GM12873 (cell line): Measurements from ENCODE around the gene APOA5.

Experiments
- TF ChIP-seq, protein P1 (sequence below): IDR thresholded peaks from 2 replicates; pipeline ENCODE4 v1.5.1; 2012; ENCODE audit warnings: low read depth, mild to moderate bottlenecking, moderate library complexity, low read length, control low read depth; ENCODE audit not compliant: insufficient read depth; ENCODE audit errors: missing control alignments

APOA5 gene

GRCh38 chr11:116798368-116798767 lies 6.7 kb upstream of the APOA5 start:
- TF ChIP-seq, protein P1, sequence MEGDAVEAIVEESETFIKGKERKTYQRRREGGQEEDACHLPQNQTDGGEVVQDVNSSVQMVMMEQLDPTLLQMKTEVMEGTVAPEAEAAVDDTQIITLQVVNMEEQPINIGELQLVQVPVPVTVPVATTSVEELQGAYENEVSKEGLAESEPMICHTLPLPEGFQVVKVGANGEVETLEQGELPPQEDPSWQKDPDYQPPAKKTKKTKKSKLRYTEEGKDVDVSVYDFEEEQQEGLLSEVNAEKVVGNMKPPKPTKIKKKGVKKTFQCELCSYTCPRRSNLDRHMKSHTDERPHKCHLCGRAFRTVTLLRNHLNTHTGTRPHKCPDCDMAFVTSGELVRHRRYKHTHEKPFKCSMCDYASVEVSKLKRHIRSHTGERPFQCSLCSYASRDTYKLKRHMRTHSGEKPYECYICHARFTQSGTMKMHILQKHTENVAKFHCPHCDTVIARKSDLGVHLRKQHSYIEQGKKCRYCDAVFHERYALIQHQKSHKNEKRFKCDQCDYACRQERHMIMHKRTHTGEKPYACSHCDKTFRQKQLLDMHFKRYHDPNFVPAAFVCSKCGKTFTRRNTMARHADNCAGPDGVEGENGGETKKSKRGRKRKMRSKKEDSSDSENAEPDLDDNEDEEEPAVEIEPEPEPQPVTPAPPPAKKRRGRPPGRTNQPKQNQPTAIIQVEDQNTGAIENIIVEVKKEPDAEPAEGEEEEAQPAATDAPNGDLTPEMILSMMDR = no peak

- TF ChIP-seq, protein P1 = no peak
Measured at GRCh38 chr11:116797816-116798215, 6.1 kb upstream of the APOA5 start.

DNA sequence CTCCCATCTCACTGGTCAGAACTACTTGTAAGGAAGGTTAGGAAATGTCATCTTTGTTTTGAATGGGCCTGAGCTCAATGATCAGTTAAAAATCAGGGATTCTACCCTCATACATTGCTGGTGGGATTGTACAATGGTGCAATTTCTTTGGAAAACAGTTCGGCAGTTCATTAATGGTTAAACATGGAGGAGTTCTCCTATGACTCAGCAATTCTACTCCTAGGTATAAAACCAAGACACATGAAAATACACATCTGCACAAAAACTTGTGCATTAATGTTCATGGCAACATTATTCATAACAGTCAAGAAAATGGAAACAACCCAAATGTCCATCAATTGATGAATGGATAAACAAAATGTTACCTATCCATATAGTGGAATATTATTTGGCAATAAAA lies 4.9 kb upstream of the APOA5 start:
- TF ChIP-seq, protein P1 = no peak

GRCh38 chr11:116794851-116795250 lies 3.2 kb upstream of the APOA5 start:
- TF ChIP-seq, protein P1 = no peak

GRCh38 chr11:116793772-116794097 lies 2.1 kb upstream of the APOA5 start:
- TF ChIP-seq, protein P1 = no peak

- TF ChIP-seq, protein P1 = no peak
Measured at GRCh38 chr11:116792869-116793771, 1.4 kb upstream of the APOA5 start.

DNA sequence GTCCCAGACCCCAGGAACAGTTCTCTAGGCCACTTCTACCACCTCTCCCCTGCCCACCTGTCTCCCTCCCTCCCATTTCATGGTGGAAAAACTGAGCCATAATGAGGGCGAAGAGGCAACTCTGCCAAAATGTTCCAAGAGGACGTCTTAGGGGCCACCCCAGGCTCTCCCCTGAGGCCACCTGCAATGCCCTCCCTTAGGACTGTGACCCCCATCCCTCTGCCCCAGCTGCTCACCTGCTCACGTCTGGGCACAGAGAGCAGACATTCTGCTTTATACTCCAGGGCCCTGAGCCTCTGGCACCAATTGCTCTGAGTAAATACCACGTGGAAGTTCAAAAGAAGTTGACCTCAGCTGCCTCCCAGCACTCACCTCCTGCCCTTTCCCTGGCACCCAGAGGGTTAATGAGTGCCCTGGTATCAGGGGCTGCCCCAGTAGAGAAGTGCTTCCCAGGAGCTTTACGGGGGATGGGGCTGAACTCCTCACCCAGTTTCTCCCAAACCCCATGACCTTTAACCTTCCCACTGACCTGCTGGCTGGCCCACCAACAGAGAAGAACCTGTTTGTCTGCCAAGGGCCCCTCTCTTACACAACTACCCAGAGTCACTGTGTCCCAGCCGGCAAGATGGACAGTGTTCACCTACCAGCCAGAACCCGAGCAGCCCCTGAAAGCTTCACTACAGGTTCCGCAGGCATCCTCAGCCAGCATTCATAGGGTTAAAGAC lies 627 bp upstream of the APOA5 start:
- TF ChIP-seq, protein P1 = no peak
